ENCODE results near the gene NINJ2.

The NINJ2 gene

DNA sequence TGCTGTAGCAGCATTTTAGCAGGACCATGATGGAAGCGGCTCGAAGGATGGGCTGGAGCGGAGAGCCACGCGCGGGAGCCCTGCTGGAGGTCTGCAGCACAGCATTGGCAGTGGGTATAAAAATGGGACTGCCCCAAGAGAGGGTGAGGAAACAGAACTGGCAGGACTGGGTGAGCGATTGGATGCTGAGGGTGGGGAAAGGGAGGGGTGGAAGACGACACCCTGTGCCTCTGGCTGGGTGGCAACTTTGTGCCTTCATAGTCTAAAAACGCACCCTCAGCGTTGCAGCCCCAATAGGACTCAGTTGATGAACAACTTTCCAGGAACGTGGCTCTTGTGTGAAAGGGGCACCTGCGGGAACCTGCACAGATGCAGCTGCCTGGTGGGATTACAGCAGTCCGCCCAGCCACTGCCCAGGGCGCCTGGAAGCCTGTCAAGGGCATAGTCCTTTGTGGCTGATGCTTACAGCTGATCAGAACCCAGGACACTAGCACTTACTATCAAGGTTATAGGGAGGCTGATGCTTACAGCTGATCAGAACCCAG is 73.0 kb downstream of the NINJ2 start:
- TF ChIP-seq, protein P1, sequence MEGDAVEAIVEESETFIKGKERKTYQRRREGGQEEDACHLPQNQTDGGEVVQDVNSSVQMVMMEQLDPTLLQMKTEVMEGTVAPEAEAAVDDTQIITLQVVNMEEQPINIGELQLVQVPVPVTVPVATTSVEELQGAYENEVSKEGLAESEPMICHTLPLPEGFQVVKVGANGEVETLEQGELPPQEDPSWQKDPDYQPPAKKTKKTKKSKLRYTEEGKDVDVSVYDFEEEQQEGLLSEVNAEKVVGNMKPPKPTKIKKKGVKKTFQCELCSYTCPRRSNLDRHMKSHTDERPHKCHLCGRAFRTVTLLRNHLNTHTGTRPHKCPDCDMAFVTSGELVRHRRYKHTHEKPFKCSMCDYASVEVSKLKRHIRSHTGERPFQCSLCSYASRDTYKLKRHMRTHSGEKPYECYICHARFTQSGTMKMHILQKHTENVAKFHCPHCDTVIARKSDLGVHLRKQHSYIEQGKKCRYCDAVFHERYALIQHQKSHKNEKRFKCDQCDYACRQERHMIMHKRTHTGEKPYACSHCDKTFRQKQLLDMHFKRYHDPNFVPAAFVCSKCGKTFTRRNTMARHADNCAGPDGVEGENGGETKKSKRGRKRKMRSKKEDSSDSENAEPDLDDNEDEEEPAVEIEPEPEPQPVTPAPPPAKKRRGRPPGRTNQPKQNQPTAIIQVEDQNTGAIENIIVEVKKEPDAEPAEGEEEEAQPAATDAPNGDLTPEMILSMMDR (IDR thresholded peaks at IDR 0.05) = no peak

DNA sequence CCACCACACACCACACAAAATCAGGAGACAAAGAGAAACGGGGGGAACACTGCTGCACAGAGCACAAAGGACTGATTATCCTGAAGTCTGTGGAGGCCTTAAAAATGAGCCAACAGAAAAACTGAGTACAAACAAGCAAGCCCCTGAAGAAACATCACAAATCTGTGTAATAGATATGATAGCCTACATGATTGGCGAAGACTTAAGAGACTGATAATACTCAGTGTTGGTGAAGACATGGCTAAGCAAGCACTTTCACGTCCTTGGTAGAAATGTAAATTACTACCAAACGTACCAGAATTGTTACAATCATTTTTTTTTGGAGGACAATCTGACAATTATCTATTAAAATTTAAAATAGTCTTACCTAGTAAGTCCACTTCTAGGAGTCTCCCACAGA is 74.6 kb downstream of the NINJ2 start:
- TF ChIP-seq, protein P1 (IDR thresholded peaks at IDR 0.05) = no peak

DNA sequence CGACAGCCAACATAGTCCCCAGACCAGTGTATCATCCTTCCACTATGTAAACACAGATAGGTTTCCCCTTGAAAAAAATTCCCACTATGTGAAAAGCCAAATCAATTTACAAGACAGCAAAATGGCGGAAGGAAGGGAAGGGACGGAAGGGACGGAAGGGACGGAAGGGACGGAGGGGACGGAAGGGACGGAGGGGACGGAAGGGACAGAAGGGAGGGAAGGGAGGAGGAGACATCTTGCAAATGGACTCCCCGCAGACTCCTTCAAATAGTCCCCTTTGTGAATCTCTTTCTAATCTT is 75.3 kb downstream of the NINJ2 start:
- TF ChIP-seq, protein P1 (IDR thresholded peaks at IDR 0.05) = no peak

DNA sequence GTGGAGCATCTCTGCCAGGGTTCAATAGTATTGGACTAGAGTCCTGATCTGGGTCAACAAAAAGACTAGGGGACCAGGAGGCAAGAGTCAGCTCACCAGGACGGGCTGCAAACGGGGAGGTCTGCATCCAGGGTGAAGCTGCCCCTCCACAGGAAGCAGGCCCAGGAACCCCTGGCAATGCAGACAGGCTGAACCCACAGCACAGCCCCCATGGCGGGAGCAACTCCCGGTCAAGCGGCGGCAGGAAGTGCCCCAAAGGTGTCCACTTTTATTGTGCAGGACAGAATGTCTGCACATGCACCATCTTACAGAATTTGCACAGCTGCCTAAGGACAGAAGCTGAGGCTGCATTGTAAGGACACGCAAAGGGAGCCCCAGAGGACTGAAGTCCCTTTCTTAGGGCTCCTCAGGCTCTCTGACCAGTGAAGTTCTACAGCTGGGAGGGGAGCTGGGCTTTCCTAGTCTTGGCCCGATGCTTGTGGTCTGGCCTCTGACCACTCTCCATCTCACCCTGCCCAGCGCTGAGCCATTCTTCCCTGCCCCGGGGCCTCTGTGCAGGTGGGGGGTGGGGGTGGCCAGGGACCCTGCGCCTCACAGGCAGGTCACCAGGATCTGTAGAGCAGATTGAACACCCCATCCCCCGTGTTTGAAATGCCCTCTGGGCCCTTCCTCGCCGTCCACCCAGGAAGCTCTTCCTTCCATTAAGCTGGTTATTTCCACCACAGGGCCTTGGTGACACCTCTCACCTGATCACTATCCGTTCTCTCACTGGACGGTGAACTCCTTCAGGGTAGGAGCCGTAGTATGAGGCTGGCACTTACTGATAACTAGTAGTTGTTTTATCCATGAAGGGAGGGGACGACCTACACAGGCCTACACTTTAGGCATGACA is 75.9 kb downstream of the NINJ2 start:
- TF ChIP-seq, protein P1 (IDR thresholded peaks at IDR 0.05) = no peak

DNA sequence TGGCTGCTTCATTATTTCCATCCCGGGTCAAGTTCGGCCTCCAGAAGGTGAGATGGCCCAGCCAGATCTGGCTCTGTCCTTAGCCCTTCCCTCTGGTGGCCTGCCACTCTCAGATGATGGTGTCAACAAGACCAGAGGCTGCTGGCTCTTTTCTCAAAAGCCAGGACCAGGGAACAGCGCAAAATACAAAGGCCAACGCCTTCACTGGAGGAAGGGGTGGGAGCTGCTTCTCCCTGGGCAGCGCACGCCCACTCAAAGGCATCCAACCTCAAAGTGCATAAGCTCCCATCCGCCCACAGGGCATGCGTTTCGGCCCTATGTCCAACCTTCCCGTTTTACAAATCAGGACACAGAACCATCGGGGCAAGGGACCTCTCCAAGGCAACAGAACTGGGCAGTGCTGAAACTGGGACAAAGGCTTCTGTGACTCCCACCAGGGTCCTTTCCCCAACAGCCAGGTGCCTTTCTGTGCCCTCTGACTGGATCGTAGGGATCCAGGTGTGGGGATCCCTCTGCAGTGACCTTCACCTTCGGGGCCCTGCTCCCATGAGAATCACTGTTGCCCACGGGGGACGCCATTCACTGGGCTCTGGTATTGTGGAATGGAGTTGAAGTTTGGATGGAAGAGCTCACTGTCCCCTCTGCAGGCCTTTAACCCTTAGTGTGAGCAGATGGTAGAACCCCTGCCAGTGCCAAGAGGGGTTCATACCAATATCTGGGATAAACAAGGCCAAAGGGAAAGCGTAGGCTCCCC is 76.8 kb downstream of the NINJ2 start:
- TF ChIP-seq, protein P1 (IDR thresholded peaks at IDR 0.05) = no peak

DNA sequence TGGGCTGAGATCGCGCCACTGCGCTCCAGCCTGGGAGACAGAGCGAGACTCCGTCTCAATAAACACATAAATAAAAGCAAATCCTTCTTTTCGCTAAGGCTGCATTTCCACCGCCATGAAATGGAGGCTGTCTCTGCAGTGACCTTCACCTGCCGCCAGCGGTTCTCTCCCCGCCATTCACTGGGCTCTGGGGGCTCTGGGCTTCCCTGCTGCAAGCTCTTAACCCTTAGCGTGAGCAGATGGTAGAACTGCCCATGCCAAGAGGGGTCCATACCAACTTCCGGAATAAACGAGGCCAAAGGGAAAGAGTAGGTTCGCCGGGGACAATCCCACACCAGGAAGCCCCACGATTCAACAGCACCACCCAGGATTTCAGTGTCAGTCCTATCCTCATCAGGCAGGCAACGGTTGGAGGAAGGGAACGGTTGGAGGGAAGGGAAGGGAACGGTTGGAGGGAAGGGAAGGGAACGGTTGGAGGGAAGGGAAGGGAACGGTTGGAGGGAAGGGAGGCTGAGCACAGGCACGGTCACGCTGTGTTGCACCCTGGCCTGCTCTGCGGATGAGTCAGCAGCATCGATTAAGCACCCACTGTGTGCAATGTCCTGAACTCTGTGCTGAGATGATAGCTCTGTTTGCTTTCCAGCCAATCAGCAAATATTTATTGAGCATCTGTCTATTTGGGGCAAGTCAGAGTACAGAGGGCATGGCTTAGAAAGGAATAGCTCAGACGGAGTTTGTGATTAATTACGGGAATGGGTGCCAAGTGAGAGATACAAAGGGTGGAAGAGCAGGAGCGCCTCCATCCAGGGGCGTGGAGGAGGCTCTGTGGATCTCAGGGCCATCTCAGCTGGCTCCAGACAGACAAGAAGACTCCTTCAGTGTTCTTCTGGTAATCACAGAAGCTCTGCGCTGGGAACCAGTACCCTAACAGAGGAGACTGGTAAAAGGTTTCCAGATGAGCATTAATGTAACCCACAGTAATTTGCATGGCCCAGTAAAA is 77.9 kb downstream of the NINJ2 start:
- TF ChIP-seq, protein P1 (IDR thresholded peaks at IDR 0.05) = no peak
